ENCODE measurements around the gene MYLK.
"Not testable (repeated sequence)": the region's sequence is repeated elsewhere in the genome, so short reads cannot be mapped to it uniquely, and the experiment has no call there.

Gene MYLK

GRCh38 chr3:123635217-123635616, 248.9 kb downstream of the MYLK start:
- no peak for DNase-seq

- no peak for DNase-seq
Measured at GRCh38 chr3:123634149-123635051, 249.7 kb downstream of the MYLK start.

DNA sequence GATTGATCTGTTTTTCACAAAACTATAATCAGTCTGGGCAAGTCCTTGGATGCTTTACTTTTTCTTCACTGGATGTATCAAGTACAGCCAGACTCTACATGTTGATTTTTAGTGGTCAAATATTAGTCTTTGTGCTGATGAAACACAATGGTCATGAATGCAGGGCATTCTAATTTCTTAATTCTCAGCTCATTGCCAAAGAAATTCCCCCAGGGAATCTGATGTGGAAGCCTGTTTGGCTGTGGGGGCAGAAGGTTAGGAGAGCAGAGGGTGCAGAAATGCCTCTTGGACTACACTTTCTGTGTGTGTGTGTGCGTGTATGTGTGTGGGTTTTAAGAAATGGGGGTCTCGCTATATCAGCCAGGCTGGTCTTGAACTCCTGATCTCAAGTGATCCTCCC, 250.6 kb downstream of the MYLK start:
- no peak for DNase-seq

GRCh38 chr3:123632161-123632655, 251.9 kb downstream of the MYLK start:
- DNase-seq: no peak

GRCh38 chr3:123629747-123630047, 254.4 kb downstream of the MYLK start:
- DNase-seq: no peak

DNA sequence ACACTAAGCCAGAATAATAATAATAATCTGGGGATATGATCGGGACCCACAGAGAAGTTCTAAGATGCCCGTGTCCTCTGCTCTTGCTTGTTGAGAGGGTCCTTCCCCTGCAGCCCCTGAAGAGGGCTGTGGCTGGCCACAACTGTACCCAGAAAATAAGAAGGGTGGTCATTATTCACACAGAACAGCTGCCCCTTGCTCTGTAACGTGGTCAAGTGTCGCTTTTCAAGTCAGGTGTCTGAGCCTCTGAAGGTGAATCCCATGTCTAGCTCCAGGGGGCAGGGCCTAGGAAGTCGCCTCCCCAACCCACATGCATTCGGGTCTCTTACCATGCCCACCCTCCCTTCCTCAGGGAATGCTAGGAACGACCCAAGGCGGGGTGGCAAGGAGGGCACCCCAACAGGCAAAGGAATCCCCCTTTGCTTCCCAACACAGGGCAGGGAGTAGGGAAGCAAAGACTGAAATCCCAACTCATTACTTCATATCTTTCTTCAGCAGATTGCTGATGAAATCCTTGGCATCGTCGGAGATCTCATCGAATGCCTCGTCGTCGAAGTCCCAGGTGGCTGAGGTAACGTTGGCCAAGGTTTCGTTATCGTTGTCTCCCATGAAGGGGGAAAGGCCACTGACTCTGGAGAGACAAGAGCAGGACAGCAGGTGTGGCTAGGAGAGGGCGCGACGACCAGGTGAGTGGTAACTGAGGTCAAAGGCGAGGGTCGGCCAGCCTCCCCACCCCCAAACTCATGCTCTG, 255.0 kb downstream of the MYLK start:
- no peak for DNase-seq

GRCh38 chr3:123627673-123628670, 256.2 kb downstream of the MYLK start:
- no peak for DNase-seq

DNA sequence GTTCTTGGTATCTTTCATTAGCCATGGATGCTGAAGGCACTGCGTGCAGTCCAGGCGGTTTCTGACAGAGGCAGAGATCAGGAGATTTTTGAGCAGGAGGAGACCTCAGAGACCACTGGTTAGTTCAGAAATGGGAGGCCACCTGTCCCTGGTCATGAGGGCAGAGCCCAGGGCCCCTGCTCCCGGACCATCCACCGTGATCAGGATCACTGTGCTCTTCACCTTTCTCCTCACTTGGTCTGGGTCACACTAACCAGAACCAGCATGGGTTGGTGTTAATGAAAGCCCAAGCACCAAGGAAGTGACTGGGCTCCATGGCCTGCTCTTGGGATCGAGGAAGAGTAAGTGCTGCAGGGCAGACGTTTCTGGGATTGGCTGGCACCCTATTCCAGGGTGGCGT, 257.3 kb downstream of the MYLK start:
- DNase-seq: no peak

DNA sequence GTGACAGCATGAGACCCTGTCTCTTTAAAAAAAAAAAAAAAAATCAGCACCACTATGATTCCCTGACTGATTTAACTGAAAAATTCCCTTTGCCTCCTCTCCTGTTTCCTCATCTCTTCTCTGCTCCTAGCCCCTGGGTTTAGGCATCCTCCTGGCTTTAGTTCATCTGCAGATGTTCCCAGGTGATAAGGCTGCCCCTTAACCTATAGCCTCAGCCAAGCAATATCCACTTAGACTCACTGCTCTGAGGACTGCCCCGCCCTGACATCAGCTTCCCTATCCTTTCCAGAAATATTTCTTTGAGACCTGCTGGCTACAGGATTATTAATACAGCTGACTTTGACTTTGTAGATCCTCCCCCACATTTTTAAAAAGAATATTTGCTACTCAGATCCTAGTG, 259.8 kb downstream of the MYLK start:
- DNase-seq: no peak

DNA sequence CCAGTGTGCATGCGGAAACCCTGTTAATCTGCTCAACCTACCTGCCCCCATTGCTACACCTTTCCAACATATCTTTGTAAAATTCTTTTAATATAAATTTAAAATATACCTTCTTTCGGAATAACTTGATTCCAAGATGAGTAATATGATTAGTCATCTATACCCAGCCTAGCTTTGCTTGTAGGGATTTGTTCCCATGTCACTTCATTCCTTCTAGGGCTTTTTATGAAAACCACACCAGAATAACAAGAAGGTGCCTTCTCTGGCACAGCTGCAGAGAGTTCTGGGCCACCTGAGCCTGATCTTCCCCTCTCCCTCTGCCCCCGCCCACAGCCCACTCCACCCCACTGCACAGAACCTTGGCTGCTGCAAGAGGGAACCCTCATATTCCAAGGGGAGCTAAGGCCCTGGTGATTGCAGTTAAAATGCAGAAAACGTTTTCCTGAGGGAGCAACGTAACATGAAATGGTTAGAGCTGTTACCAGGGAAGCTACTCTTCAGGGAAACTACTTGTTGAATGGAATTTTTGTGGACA, 260.7 kb downstream of the MYLK start:
- DNase-seq: no peak

GRCh38 chr3:123622766-123623165, 261.4 kb downstream of the MYLK start:
- DNase-seq: no peak

GRCh38 chr3:123621850-123622189, 262.3 kb downstream of the MYLK start:
- DNase-seq: no peak

DNA sequence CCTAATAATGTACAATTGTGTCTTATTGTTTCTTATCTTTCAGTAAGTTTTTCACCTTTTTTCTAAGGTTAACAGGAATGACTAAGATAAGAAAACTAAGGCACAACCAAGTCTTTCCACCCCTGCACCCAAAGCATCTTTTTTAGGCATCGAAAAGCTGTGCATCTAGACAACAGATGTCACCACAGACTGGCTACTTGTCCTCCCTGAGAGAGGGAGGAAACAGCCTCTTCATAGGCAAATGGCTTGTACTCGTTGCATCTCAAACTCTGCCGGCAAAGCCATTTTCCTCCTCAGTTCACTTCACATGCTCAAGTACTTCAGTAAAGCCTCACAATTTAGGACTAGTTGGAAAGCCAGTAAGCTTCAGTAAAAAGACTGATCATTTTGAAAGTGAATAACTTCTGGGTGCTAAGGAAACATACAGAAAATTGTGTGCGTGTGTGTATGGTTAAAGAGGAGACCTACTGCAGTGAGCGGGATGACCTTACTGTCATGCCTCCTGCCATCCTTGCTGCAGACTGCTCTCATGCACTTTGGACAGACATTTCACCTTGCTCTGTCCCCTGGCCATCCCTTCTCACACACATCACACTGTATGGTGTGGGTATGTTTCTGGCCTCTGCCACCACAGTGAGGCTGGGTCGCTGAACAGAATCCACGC, 262.8 kb downstream of the MYLK start:
- DNase-seq: no peak

- DNase-seq: no peak
Measured at GRCh38 chr3:123620343-123620742, 263.8 kb downstream of the MYLK start.

DNA sequence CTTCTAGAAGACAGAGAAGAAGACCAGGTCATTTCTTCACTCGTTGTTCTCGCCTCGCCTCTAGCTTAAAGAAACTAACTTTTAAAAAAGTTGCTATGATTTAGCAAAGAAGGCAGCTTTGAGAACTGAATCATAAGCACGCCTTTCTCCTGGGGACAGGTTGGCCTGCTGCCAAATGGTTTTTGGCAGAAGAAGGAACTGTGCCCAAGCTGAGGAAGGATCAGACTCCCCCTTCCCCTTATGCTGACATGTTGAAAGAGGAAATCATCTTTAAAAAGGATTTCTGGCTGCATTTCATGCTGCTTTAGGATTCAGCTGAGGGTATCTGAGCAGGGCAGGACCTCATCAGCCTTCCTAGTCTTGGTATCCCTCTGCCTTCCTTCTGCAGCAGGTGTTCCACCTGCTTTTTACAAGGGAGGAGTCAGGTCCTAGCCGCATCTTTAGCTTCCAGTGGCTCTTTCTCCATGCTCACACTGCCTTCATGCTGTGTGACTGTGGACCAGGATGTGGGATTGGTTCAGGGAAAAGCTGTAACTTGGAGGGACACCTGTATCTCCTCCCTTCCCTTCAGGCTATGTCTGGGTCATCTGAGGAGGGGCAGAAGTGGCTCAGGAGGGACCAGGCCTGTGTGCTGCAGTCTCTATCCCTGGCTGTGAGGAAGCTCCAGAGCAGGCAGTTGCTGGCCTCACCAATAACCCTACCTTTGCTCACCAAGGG, 265.2 kb downstream of the MYLK start:
- DNase-seq: no peak

DNA sequence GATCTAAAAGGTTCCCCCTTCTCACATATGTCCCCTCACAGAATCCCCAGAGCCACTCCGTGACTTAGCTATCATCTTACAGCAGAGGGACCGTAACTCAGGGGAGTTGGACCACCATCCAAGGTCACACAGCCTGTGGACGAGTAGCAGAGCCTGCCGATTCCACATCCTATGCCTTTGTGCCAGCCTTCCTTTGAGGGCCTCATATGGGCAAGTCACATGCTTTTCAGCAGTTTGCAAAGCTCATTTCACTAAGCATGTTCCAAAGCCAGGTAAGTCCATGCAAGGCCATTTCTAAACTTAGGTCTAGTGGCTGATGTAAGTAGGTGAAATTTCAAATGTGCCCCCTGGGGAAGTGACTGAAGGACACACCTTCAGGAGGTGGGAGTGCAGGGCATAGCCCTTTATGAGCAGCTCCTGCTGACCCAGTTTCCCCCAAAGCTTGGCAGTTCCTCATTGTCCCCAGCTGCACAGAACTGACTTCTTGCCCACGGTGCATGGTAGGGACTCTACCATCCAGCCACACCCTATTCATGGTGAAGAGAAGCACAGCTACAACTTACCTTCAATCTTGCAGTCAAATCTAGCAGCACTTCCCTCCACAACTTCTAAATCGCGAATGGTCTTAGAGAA, 265.9 kb downstream of the MYLK start:
- no peak for DNase-seq

DNA sequence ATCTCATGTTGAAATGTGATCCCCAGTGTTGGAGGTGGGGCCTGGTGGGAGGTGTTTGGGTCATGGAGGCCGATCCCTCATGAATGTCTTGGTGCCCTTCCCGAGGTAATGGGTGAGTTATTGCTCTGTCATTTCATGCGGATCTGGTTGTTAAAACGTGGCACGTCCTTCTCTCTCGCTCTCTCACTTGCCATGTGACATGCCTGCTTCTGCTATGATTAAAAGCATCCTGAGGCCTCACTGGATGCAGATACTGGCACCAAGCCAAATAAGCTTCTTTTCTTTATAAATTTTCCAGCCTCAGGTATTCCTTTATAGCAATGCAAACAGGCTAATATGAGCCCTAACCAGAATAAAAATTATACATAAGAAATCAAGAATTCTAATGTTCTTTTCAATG, 267.5 kb downstream of the MYLK start:
- DNase-seq: no peak

DNA sequence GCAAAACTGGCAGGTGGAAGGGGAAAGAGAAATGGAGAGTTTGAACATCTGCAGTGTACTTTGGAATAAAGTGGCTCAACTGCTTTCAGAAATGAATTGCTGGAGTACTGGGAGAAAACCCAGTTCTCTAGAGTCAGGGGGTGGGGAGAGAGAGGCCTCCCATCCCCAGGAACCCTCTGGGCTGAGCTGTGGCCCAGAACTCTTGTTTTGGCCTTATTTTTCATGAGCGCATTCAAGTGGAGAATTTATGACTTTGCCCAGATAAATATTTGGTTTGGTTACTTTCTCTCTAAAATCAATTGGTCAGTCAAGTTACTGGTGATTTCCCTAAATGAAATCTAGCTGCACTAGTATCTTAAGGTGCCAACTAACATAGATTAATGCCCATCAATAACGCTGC, 270.6 kb downstream of the MYLK start:
- DNase-seq: no peak

- not testable (repeated sequence) for DNase-seq
Measured at GRCh38 chr3:123611674-123612073, 272.5 kb downstream of the MYLK start.

GRCh38 chr3:123611082-123611481, 273.1 kb downstream of the MYLK start:
- DNase-seq: no peak

- DNase-seq: no peak
Measured at GRCh38 chr3:123610331-123610730, 273.8 kb downstream of the MYLK start.

All from stimulated activated CD8-positive, alpha-beta memory T cell treated with anti-CD3 and anti-CD28 coated beads, Interleukin-4, amount 100 ng/mL, for 48 hours (primary cell).